Measurements from ENCODE around the gene PLTP.

PLTP gene

GRCh38 chr20:45924391-45925261, 12.7 kb upstream of the PLTP start:
- no peak for TF ChIP-seq SPI1 (IDR thresholded peaks at IDR 0.05; ENCODE audit: low read depth, low read length)
- TF ChIP-seq POLR2A (IDR thresholded peaks at IDR 0.05; ENCODE audit: low read depth, low read length): no peak
- TF ChIP-seq POLR2AphosphoS5 (IDR thresholded peaks at IDR 0.05; ENCODE audit: low read depth, low read length): no peak
- no peak for TF ChIP-seq POU2F2 (IDR thresholded peaks at IDR 0.05; ENCODE audit: low read depth, low read length)
- TF ChIP-seq TAF1 (IDR thresholded peaks at IDR 0.05; ENCODE audit: low read depth, low read length): no peak
- TF ChIP-seq PAX5 (IDR thresholded peaks at IDR 0.05; ENCODE audit: insufficient read depth, low read length, severe bottlenecking): no peak
- no peak for DNase-seq (ENCODE audit: insufficient read length, low spot score)
- FAIRE-seq: no peak

- FAIRE-seq (no peak), DNase-seq (ENCODE audit: insufficient read length, low spot score) (no peak)
- TF ChIP-seq POU2F2 (IDR thresholded peaks at IDR 0.05; ENCODE audit: low read depth, low read length) (no peak), POLR2AphosphoS5 (IDR thresholded peaks at IDR 0.05; ENCODE audit: low read depth, low read length) (no peak)
These were observed 9.6 kb upstream of the PLTP start for GRCh38 chr20:45921337-45922189.

GRCh38 chr20:45920462-45921336, 8.7 kb upstream of the PLTP start:
- DNase-seq (ENCODE audit: insufficient read length, low spot score) (no peak), FAIRE-seq (no peak)
- no peak for TF ChIP-seq POLR2A (IDR thresholded peaks at IDR 0.05; ENCODE audit: low read depth, low read length)
- no peak for TF ChIP-seq POU2F2 (IDR thresholded peaks at IDR 0.05; ENCODE audit: low read depth, low read length)
- no peak for TF ChIP-seq PAX5 (IDR thresholded peaks at IDR 0.05; ENCODE audit: insufficient read depth, low read length, severe bottlenecking)
- TF ChIP-seq POLR2AphosphoS5 (IDR thresholded peaks at IDR 0.05; ENCODE audit: low read depth, low read length): no peak
- no peak for TF ChIP-seq SPI1 (IDR thresholded peaks at IDR 0.05; ENCODE audit: low read depth, low read length)
- no peak for TF ChIP-seq TAF1 (IDR thresholded peaks at IDR 0.05; ENCODE audit: low read depth, low read length)

- DNase-seq (ENCODE audit: insufficient read length, low spot score): no peak
- FAIRE-seq: no peak
- TF ChIP-seq POLR2AphosphoS5 (IDR thresholded peaks at IDR 0.05; ENCODE audit: low read depth, low read length): no peak
- TF ChIP-seq TAF1 (IDR thresholded peaks at IDR 0.05; ENCODE audit: low read depth, low read length): no peak
- TF ChIP-seq POU2F2 (IDR thresholded peaks at IDR 0.05; ENCODE audit: low read depth, low read length): no peak
- TF ChIP-seq SPI1 (IDR thresholded peaks at IDR 0.05; ENCODE audit: low read depth, low read length): no peak
- no peak for TF ChIP-seq PAX5 (IDR thresholded peaks at IDR 0.05; ENCODE audit: insufficient read depth, low read length, severe bottlenecking)
- TF ChIP-seq POLR2A (IDR thresholded peaks at IDR 0.05; ENCODE audit: low read depth, low read length): no peak
These were observed 7.8 kb upstream of the PLTP start for GRCh38 chr20:45919542-45920399.

GRCh38 chr20:45918779-45919537, 7.0 kb upstream of the PLTP start:
- TF ChIP-seq POU2F2 (IDR thresholded peaks at IDR 0.05; ENCODE audit: low read depth, low read length): no peak
- TF ChIP-seq PAX5 (IDR thresholded peaks at IDR 0.05; ENCODE audit: insufficient read depth, low read length, severe bottlenecking): no peak
- TF ChIP-seq TAF1 (IDR thresholded peaks at IDR 0.05; ENCODE audit: low read depth, low read length): no peak
- TF ChIP-seq POLR2A (IDR thresholded peaks at IDR 0.05; ENCODE audit: low read depth, low read length): no peak
- TF ChIP-seq POLR2AphosphoS5 (IDR thresholded peaks at IDR 0.05; ENCODE audit: low read depth, low read length): no peak
- TF ChIP-seq SPI1 (IDR thresholded peaks at IDR 0.05; ENCODE audit: low read depth, low read length): no peak
- DNase-seq (ENCODE audit: insufficient read length, low spot score) (no peak), FAIRE-seq (no peak)

GRCh38 chr20:45918182-45918737, 6.3 kb upstream of the PLTP start:
- FAIRE-seq (no peak), DNase-seq (ENCODE audit: insufficient read length, low spot score) (no peak)
- TF ChIP-seq POLR2A (IDR thresholded peaks at IDR 0.05; ENCODE audit: low read depth, low read length): no peak
- TF ChIP-seq POU2F2 (IDR thresholded peaks at IDR 0.05; ENCODE audit: low read depth, low read length): no peak
- TF ChIP-seq TAF1 (IDR thresholded peaks at IDR 0.05; ENCODE audit: low read depth, low read length): no peak
- TF ChIP-seq POLR2AphosphoS5 (IDR thresholded peaks at IDR 0.05; ENCODE audit: low read depth, low read length): no peak
- no peak for TF ChIP-seq PAX5 (IDR thresholded peaks at IDR 0.05; ENCODE audit: insufficient read depth, low read length, severe bottlenecking)
- no peak for TF ChIP-seq SPI1 (IDR thresholded peaks at IDR 0.05; ENCODE audit: low read depth, low read length)

- TF ChIP-seq POLR2A (IDR thresholded peaks at IDR 0.05; ENCODE audit: low read depth, low read length): no peak
- TF ChIP-seq PAX5 (IDR thresholded peaks at IDR 0.05; ENCODE audit: insufficient read depth, low read length, severe bottlenecking): no peak
- TF ChIP-seq POLR2AphosphoS5 (IDR thresholded peaks at IDR 0.05; ENCODE audit: low read depth, low read length): no peak
- no peak for TF ChIP-seq SPI1 (IDR thresholded peaks at IDR 0.05; ENCODE audit: low read depth, low read length)
- no peak for TF ChIP-seq TAF1 (IDR thresholded peaks at IDR 0.05; ENCODE audit: low read depth, low read length)
- TF ChIP-seq POU2F2 (IDR thresholded peaks at IDR 0.05; ENCODE audit: low read depth, low read length): no peak
- FAIRE-seq: no peak
- DNase-seq (ENCODE audit: insufficient read length, low spot score): no peak
These were observed 5.8 kb upstream of the PLTP start for GRCh38 chr20:45917790-45918141.

Measured in GM12891 (cell line).